Measurements from ENCODE around the gene SORL1. TPM values are rescaled to one million over a fixed set of nuclear protein-coding genes. Genes with fewer than 3 reads are reported as not detected.

Gene SORL1
- total and polyA plus RNA-seq, 2 donors: 7.5 to 53.7 TPM

- no peaks in the 10 kb centered on the region for H3K4me1 ChIP-seq (ENCODE audit: insufficient read depth)
- no peak for DNase-seq (ENCODE audit: extremely low spot score)
- peak overlapping the region; percentile 51 for H3K27ac ChIP-seq (ENCODE audit: low read depth)
- H3K4me3 ChIP-seq (ENCODE audit: low read depth, low read length): no peak overlapping the region
- WGBS: 31% methylated on average over 19 of the region's 19 CpGs
- no peaks in the 10 kb centered on the region for H3K36me3 ChIP-seq (ENCODE audit: insufficient read depth)
Measured at GRCh38 chr11:121656328-121657090, 204.4 kb downstream of the SORL1 start.

GRCh38 chr11:121657146-121657545, 205.0 kb downstream of the SORL1 start:
- Histone ChIP-seq H3K27ac (ENCODE audit: low read depth) (no peak overlapping the region), H3K4me3 (ENCODE audit: low read depth, low read length) (no peak overlapping the region), H3K4me1 (ENCODE audit: insufficient read depth) (no peaks in the 10 kb centered on the region), H3K36me3 (ENCODE audit: insufficient read depth) (no peaks in the 10 kb centered on the region)
- DNase-seq (ENCODE audit: extremely low spot score): no peak
- 66% methylated on average over 6 of the region's 6 CpGs for WGBS

- H3K36me3 ChIP-seq (ENCODE audit: insufficient read depth): no peaks in the 10 kb centered on the region
- H3K4me3 ChIP-seq (ENCODE audit: low read depth, low read length): no peak overlapping the region
- H3K27ac ChIP-seq (ENCODE audit: low read depth): no peak overlapping the region
- WGBS: 91% methylated on average over 3 of the region's 3 CpGs
- H3K4me1 ChIP-seq (ENCODE audit: insufficient read depth): no peaks in the 10 kb centered on the region
- DNase-seq (ENCODE audit: extremely low spot score): no peak
Measured at GRCh38 chr11:121659811-121660210, 207.7 kb downstream of the SORL1 start.

GRCh38 chr11:121661880-121662486, 209.9 kb downstream of the SORL1 start:
- 57% methylated on average over 4 of the region's 4 CpGs for WGBS
- Histone ChIP-seq H3K4me1 (ENCODE audit: insufficient read depth) (no peaks in the 10 kb centered on the region), H3K4me3 (ENCODE audit: low read depth, low read length) (no peak overlapping the region), H3K27ac (ENCODE audit: low read depth) (no peak overlapping the region), H3K36me3 (ENCODE audit: insufficient read depth) (no peaks in the 10 kb centered on the region)
- DNase-seq (ENCODE audit: extremely low spot score): no peak

- no peak overlapping the region for H3K27ac ChIP-seq (ENCODE audit: low read depth)
- H3K36me3 ChIP-seq (ENCODE audit: insufficient read depth): no peaks in the 10 kb centered on the region
- no peak overlapping the region for H3K4me3 ChIP-seq (ENCODE audit: low read depth, low read length)
- H3K4me1 ChIP-seq (ENCODE audit: insufficient read depth): no peaks in the 10 kb centered on the region
- no peak for DNase-seq (ENCODE audit: extremely low spot score)
Measured at GRCh38 chr11:121664144-121664543, 212.0 kb downstream of the SORL1 start.

- H3K27ac ChIP-seq (ENCODE audit: low read depth): no peak overlapping the region
- no peak overlapping the region for H3K4me3 ChIP-seq (ENCODE audit: low read depth, low read length)
- WGBS: 90% methylated on average over 6 of the region's 6 CpGs
- H3K4me1 ChIP-seq (ENCODE audit: insufficient read depth): no peaks in the 10 kb centered on the region
- DNase-seq (ENCODE audit: extremely low spot score): no peak
- H3K36me3 ChIP-seq (ENCODE audit: insufficient read depth): no peaks in the 10 kb centered on the region
Measured at GRCh38 chr11:121665206-121665838, 213.2 kb downstream of the SORL1 start.

- H3K36me3 ChIP-seq (ENCODE audit: insufficient read depth): no peaks in the 10 kb centered on the region
- no peak overlapping the region for H3K27ac ChIP-seq (ENCODE audit: low read depth)
- H3K4me1 ChIP-seq (ENCODE audit: insufficient read depth): no peaks in the 10 kb centered on the region
- DNase-seq (ENCODE audit: extremely low spot score): no peak
- H3K4me3 ChIP-seq (ENCODE audit: low read depth, low read length): no peak overlapping the region
- WGBS: 66% methylated on average over 1 of the region's 1 CpG
Measured at GRCh38 chr11:121667836-121668235, 215.7 kb downstream of the SORL1 start.

GRCh38 chr11:121669422-121669821, 217.3 kb downstream of the SORL1 start:
- H3K4me1 ChIP-seq (ENCODE audit: insufficient read depth): no peaks in the 10 kb centered on the region
- no peak overlapping the region for H3K27ac ChIP-seq (ENCODE audit: low read depth)

GRCh38 chr11:121670266-121670665, 218.2 kb downstream of the SORL1 start:
- Histone ChIP-seq H3K4me3 (ENCODE audit: low read depth, low read length) (no peak overlapping the region), H3K36me3 (ENCODE audit: insufficient read depth) (no peaks in the 10 kb centered on the region), H3K27ac (ENCODE audit: low read depth) (no peak overlapping the region)

More at GRCh38 chr11:121669422-121669821, 217.3 kb downstream of the SORL1 start:
- H3K4me3 ChIP-seq (ENCODE audit: low read depth, low read length): no peak overlapping the region
- WGBS: 83% methylated on average over 4 of the region's 4 CpGs
- H3K36me3 ChIP-seq (ENCODE audit: insufficient read depth): no peaks in the 10 kb centered on the region
- DNase-seq (ENCODE audit: extremely low spot score): no peak

GRCh38 chr11:121670805-121671282, 218.7 kb downstream of the SORL1 start:
- H3K4me1 ChIP-seq (ENCODE audit: insufficient read depth): no peaks in the 10 kb centered on the region
- 32% methylated on average over 5 of the region's 5 CpGs for WGBS
- no peaks in the 10 kb centered on the region for H3K36me3 ChIP-seq (ENCODE audit: insufficient read depth)
- no peak overlapping the region for H3K4me3 ChIP-seq (ENCODE audit: low read depth, low read length)
- no peak overlapping the region for H3K27ac ChIP-seq (ENCODE audit: low read depth)
- DNase-seq (ENCODE audit: extremely low spot score): peak; percentile 37

More at GRCh38 chr11:121670266-121670665, 218.2 kb downstream of the SORL1 start:
- 28% methylated on average over 3 of the region's 3 CpGs for WGBS
- no peaks in the 10 kb centered on the region for H3K4me1 ChIP-seq (ENCODE audit: insufficient read depth)
- DNase-seq (ENCODE audit: extremely low spot score): no peak

- Histone ChIP-seq H3K36me3 (ENCODE audit: insufficient read depth) (no peaks in the 10 kb centered on the region), H3K27ac (ENCODE audit: low read depth) (no peak overlapping the region), H3K4me3 (ENCODE audit: low read depth, low read length) (no peak overlapping the region), H3K4me1 (ENCODE audit: insufficient read depth) (no peaks in the 10 kb centered on the region)
- WGBS: 28% methylated on average over 19 of the region's 19 CpGs
- DNase-seq (ENCODE audit: extremely low spot score): peak; percentile 72
Measured at GRCh38 chr11:121671283-121672168, 219.4 kb downstream of the SORL1 start.

GRCh38 chr11:121672630-121673487, 220.7 kb downstream of the SORL1 start:
- no peak for DNase-seq (ENCODE audit: extremely low spot score)
- no peaks in the 10 kb centered on the region for H3K4me1 ChIP-seq (ENCODE audit: insufficient read depth)
- H3K36me3 ChIP-seq (ENCODE audit: insufficient read depth): no peaks in the 10 kb centered on the region
- WGBS: 47% methylated on average over 13 of the region's 13 CpGs
- H3K4me3 ChIP-seq (ENCODE audit: low read depth, low read length): no peak overlapping the region
- no peak overlapping the region for H3K27ac ChIP-seq (ENCODE audit: low read depth)
